ENCODE data around the gene KIF19. TPM values are rescaled to one million over a fixed set of nuclear protein-coding genes. Genes with fewer than 3 reads are reported as not detected.

Gene KIF19
- total and polyA plus RNA-seq, 4 donors = 0.42 to 2.1 (median 0.83) TPM

DNA sequence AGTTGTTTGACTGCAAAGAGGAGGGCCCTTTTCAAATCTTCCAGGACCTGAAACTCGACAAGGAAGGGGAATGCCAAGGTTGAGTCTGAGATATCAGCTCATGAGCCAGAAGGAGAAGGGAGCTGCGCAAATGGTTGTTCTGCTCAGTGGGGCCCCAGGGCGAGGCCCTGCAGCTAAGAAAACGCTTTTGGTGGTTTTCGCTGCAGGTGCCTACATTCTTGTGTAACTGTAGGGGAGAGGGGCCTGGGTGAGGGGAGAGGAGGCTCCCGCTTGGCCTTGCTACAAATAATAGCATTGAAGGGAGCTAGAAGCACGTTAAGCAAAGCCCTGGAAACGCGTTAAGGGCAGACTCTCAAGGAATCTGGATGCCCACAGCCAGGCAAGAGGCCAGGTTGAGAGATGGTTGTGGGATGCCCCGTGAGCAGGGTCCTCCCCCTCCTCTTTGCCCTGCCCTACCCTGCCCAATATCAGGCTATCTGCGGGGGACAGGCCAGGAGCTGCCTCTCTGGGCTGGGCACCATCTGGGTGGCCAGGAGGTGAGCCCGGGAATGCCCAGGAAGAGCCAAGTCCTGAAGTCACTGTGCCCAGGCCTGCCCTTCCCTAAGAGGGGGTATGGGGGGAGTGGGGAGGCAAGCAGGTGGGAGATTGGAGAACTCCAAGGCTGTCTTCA lies 63.2 kb downstream of the KIF19 start (continued):
- TF ChIP-seq, protein P1, sequence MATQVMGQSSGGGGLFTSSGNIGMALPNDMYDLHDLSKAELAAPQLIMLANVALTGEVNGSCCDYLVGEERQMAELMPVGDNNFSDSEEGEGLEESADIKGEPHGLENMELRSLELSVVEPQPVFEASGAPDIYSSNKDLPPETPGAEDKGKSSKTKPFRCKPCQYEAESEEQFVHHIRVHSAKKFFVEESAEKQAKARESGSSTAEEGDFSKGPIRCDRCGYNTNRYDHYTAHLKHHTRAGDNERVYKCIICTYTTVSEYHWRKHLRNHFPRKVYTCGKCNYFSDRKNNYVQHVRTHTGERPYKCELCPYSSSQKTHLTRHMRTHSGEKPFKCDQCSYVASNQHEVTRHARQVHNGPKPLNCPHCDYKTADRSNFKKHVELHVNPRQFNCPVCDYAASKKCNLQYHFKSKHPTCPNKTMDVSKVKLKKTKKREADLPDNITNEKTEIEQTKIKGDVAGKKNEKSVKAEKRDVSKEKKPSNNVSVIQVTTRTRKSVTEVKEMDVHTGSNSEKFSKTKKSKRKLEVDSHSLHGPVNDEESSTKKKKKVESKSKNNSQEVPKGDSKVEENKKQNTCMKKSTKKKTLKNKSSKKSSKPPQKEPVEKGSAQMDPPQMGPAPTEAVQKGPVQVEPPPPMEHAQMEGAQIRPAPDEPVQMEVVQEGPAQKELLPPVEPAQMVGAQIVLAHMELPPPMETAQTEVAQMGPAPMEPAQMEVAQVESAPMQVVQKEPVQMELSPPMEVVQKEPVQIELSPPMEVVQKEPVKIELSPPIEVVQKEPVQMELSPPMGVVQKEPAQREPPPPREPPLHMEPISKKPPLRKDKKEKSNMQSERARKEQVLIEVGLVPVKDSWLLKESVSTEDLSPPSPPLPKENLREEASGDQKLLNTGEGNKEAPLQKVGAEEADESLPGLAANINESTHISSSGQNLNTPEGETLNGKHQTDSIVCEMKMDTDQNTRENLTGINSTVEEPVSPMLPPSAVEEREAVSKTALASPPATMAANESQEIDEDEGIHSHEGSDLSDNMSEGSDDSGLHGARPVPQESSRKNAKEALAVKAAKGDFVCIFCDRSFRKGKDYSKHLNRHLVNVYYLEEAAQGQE (IDR thresholded peaks at IDR 0.05) = no peak
- TF ChIP-seq SP1 (IDR thresholded peaks at IDR 0.05) (no peak), YY1 (IDR thresholded peaks at IDR 0.05) (no peak), TAF1 (conservative IDR thresholded peaks at IDR 0.05) (no peak)

DNA sequence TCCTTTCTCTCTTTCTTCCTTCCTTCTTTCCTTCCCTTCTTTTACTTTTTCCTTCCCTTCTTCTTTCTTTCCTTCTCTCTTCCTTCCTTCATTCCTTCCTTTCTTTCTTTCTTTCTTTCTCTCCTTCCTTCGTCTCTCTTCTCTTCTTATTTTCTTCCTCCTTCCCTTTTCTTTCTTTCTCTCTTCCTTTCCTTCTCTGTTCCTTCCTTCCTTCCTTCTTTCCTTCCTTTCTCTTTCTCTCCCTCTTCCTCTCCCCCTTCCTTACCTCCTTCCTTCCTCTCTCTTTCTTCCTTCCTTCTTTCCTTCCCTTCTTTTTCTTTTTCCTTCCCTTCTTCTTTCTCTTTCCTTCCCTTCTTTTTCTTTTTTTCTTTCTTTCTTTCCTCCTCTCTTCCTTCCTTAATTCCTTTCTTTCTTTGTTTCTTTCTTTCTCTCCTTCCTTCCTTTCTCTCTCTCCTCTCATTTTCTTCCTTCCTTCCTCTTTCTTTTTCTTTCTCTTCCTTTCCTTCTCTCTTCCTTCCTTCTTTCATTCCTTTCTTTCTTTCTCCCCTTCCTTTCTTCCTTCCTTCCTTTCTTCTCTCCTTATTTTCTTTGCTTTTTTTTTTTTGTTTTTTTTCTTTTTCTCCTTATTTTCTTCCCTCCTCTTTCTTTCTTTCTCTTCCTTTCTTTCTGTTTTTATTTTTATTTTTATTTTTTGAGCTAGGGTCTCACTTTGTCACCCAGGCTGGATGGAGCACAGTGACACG lies 64.1 kb downstream of the KIF19 start:
- Histone ChIP-seq H3K27ac (ENCODE audit: low read depth in 1 of 2, low read length in 2 of 2) (no peak overlapping the region), H3K9ac (ENCODE audit: low read depth in 1 of 2, low read length in 2 of 2) (no peak overlapping the region), H3K4me3 (ENCODE audit: low read depth in 1 of 3, low read length in 3 of 3) (no peak overlapping the region), H3K4me1 (ENCODE audit: control insufficient read depth in 4 of 4, insufficient read depth in 4 of 4, low read length in 3 of 4) (no peaks in the 10 kb centered on the region), H3K27me3 (ENCODE audit: control insufficient read depth in 4 of 4, insufficient read depth in 4 of 4, low read length in 3 of 4) (no peaks in the 10 kb centered on the region), H3K9me3 (ENCODE audit: control insufficient read depth in 4 of 4, low read length in 3 of 4) (no peaks in the 10 kb centered on the region), H3K36me3 (ENCODE audit: control insufficient read depth in 4 of 4, insufficient read depth in 3 of 4, low read depth in 1 of 4, low read length in 3 of 4) (no peaks in the 10 kb centered on the region)
- DNase-seq (ENCODE audit: low spot score) = no peak
- WGBS = 80% methylated on average over 2 of the region's 2 CpGs
- TF ChIP-seq HNF4A (conservative IDR thresholded peaks at IDR 0.05) (no peak), NR2F2 (IDR thresholded peaks at IDR 0.05) (no peak), EGR1 (IDR thresholded peaks at IDR 0.05; ENCODE audit: low read depth in 2 of 2) (no peak), RXRA (IDR thresholded peaks at IDR 0.05) (no peak), FOXA1 (IDR thresholded peaks at IDR 0.05) (no peak), GABPA (IDR thresholded peaks at IDR 0.05 in 1 of 2, conservative IDR thresholded peaks at IDR 0.05 in 1 of 2) (no peak), RAD21 (IDR thresholded peaks at IDR 0.05) (no peak), JUND (IDR thresholded peaks at IDR 0.05) (no peak), HNF4G (IDR thresholded peaks at IDR 0.05) (no peak), TAF1 (conservative IDR thresholded peaks at IDR 0.05) (no peak), SP1 (IDR thresholded peaks at IDR 0.05) (no peak), YY1 (IDR thresholded peaks at IDR 0.05) (no peak)
- TF ChIP-seq, protein P2, sequence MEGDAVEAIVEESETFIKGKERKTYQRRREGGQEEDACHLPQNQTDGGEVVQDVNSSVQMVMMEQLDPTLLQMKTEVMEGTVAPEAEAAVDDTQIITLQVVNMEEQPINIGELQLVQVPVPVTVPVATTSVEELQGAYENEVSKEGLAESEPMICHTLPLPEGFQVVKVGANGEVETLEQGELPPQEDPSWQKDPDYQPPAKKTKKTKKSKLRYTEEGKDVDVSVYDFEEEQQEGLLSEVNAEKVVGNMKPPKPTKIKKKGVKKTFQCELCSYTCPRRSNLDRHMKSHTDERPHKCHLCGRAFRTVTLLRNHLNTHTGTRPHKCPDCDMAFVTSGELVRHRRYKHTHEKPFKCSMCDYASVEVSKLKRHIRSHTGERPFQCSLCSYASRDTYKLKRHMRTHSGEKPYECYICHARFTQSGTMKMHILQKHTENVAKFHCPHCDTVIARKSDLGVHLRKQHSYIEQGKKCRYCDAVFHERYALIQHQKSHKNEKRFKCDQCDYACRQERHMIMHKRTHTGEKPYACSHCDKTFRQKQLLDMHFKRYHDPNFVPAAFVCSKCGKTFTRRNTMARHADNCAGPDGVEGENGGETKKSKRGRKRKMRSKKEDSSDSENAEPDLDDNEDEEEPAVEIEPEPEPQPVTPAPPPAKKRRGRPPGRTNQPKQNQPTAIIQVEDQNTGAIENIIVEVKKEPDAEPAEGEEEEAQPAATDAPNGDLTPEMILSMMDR (IDR thresholded peaks at IDR 0.05; ENCODE audit: low read depth, low read length, missing input control) = no peak
- TF ChIP-seq, protein P1 (IDR thresholded peaks at IDR 0.05) = no peak
- TF ChIP-seq, protein P3, sequence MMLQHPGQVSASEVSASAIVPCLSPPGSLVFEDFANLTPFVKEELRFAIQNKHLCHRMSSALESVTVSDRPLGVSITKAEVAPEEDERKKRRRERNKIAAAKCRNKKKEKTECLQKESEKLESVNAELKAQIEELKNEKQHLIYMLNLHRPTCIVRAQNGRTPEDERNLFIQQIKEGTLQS (IDR thresholded peaks at IDR 0.05) = no peak
- TF ChIP-seq, protein P4, sequence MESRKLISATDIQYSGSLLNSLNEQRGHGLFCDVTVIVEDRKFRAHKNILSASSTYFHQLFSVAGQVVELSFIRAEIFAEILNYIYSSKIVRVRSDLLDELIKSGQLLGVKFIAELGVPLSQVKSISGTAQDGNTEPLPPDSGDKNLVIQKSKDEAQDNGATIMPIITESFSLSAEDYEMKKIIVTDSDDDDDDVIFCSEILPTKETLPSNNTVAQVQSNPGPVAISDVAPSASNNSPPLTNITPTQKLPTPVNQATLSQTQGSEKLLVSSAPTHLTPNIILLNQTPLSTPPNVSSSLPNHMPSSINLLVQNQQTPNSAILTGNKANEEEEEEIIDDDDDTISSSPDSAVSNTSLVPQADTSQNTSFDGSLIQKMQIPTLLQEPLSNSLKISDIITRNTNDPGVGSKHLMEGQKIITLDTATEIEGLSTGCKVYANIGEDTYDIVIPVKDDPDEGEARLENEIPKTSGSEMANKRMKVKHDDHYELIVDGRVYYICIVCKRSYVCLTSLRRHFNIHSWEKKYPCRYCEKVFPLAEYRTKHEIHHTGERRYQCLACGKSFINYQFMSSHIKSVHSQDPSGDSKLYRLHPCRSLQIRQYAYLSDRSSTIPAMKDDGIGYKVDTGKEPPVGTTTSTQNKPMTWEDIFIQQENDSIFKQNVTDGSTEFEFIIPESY (IDR thresholded peaks at IDR 0.05) = no peak
- TF ChIP-seq, protein P5, sequence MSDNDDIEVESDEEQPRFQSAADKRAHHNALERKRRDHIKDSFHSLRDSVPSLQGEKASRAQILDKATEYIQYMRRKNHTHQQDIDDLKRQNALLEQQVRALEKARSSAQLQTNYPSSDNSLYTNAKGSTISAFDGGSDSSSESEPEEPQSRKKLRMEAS (IDR thresholded peaks at IDR 0.05) = no peak

Measured in liver (tissue), 9 donors.